Measurements from ENCODE around the gene EID3. TPM values are rescaled to one million over a fixed set of nuclear protein-coding genes. Genes with fewer than 3 reads are reported as not detected.

The EID3 gene
- total and polyA plus RNA-seq, 9 of the 15 experiments (the other 6 are each of a cell fraction or from before 2014, with no cell fraction given), result 0.07 to 3.5 (median 0.42) TPM

DNA sequence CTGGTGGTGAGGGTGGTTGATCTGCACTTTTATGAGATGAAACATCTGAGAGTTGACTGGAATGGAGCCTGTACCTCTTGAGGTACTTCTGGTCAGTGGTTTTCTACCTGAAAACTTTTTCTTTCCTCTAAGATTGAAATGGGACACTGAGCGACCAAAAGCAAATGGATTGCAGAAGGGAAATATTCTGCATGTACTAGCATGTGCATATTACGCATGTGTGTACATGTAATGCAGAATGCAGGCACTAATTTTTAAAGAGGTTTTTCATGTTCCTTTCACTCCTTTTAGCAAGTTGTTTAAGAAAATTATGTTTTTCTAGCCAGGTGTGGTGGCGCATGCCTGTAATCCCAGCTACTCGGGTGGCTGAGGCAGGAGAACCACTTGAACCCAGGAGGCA is 28.7 kb upstream of the EID3 start:
- H3K4me3 ChIP-seq, result no peak overlapping the region
- no peak for DNase-seq (ENCODE audit: extremely low read depth in 1 of 4, low spot score in 3 of 4)
- no peaks in the 10 kb centered on the region for H3K36me3 ChIP-seq (ENCODE audit: control insufficient read depth, insufficient read depth, low read length)
- ChIA-PET CTCF (ENCODE audit: low intra/inter-chr PET ratio) (no interaction called here), POLR2A (interaction anchor here (0.7 to 5.4 kb wide), 3 partner anchors 13 to 29 kb away, joined by 3 to 60 read pairs (median 5); partner anchors contain the start of gene EID3)
- no peaks in the 10 kb centered on the region for H3K27me3 ChIP-seq (ENCODE audit: control insufficient read depth in 2 of 2, insufficient read depth in 2 of 2, low read length in 2 of 2)
- no peaks in the 10 kb centered on the region; a peak in 1 of 5 replicates for H3K4me1 ChIP-seq (replicated peaks in 1 of 2; ENCODE audit: control insufficient read depth in 2 of 2, insufficient read depth in 2 of 2, low read length in 2 of 2)
- intact Hi-C loops (cut with micrococcal nuclease), result no loop called here
- in situ Hi-C loops (cut with MboI), result no loop called here
- no peaks in the 10 kb centered on the region for H3K9me1 ChIP-seq (ENCODE audit: control insufficient read depth, insufficient read depth, low read length)
- no peak overlapping the region for H3K9ac ChIP-seq (ENCODE audit: insufficient read depth in 1 of 2, low read depth in 2 of 2, low read length in 2 of 2)
- H2AFZ ChIP-seq (ENCODE audit: low read depth, low read length), result no peak overlapping the region
- FAIRE-seq, result no peak
- no peak for ATAC-seq
- no TSS peak for BruUV-seq (replicated peaks)
- H3K9me3 ChIP-seq (replicated peaks; ENCODE audit: control insufficient read depth, insufficient read depth, low read depth, low read length), result no peaks in the 10 kb centered on the region
- no peaks in the 10 kb centered on the region for H4K20me1 ChIP-seq (replicated peaks; ENCODE audit: control insufficient read depth, insufficient read depth, low read length)
- no peak overlapping the region for H3K27ac ChIP-seq (ENCODE audit: extremely low read depth, low read depth, low read length)
- H3K79me2 ChIP-seq (ENCODE audit: control insufficient read depth, insufficient read depth, low read length), result no peaks in the 10 kb centered on the region
- 74% methylated on average over 4 of the region's 4 CpGs for WGBS (ENCODE audit: insufficient coverage, low coverage, missing lambda C conversion rate)
- no peak overlapping the region for H3K4me2 ChIP-seq (ENCODE audit: insufficient read depth, low read length)
- TF ChIP-seq TRIM25 (IDR thresholded peaks at IDR 0.05; ENCODE audit: borderline replicate concordance) (no peak), MEF2D (tag; conservative IDR thresholded peaks at IDR 0.05; ENCODE audit: low read depth) (no peak), CBFA2T3 (IDR thresholded peaks at IDR 0.05) (no peak), POLR2A (conservative IDR thresholded peaks at IDR 0.05) (no peak)
- TF ChIP-seq, protein P1, sequence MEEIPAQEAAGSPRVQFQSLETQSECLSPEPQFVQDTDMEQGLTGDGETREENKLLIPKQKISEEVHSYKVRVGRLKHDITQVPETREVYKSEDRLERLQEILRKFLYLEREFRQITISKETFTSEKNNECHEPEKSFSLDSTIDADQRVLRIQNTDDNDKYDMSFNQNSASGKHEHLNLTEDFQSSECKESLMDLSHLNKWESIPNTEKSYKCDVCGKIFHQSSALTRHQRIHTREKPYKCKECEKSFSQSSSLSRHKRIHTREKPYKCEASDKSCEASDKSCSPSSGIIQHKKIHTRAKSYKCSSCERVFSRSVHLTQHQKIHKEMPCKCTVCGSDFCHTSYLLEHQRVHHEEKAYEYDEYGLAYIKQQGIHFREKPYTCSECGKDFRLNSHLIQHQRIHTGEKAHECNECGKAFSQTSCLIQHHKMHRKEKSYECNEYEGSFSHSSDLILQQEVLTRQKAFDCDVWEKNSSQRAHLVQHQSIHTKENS (CRISPR knock-in tag; IDR thresholded peaks at IDR 0.05), result no peak
